H1 (cell line): Measurements from ENCODE around the gene HS3ST3B1. TPM values are rescaled to one million over a fixed set of nuclear protein-coding genes. Genes with fewer than 3 reads are reported as not detected.

Experiments
- CTCF ChIA-PET: fragments of 300-600 bp; sonication (Branson Sonifier 250); formaldehyde crosslinking; loops from one replicate; lab custom pipeline; 2021; ENCODE audit not compliant: partially characterized antibody; lab: Charles Lee
- POLR2A ChIA-PET: fragments of 300-600 bp; sonication (Branson Sonifier 250); formaldehyde crosslinking; loops from one replicate; lab custom pipeline; 2021; ENCODE audit warnings: inconsistent platforms; ENCODE audit not compliant: partially characterized antibody; lab: Charles Lee
- DNase-seq, 2 experiments: peaks; one replicate each; pipeline versions ENCODE4 v3.0.0 to v3.0.0-alpha.2; 2010 to 2022; ENCODE audit warnings: low spot score in 2 of 2, low read depth in 1 of 2, mixed read lengths in 1 of 2
- FAIRE-seq: peaks from 2 replicates; lab custom pipeline; 2011; peaks lifted over from hg19 to GRCh38; lab: Jason Lieb, UNC
- H2AFZ ChIP-seq: 2 replicates; pipeline ENCODE4 v1.8.1; 2012; ENCODE audit warnings: low read length, inconsistent platforms
- H2AK5ac ChIP-seq: 2 replicates; pipeline ENCODE4 v1.6.1; 2013; ENCODE audit warnings: low read depth, low read length
- H2BK120ac ChIP-seq: replicated peaks from 2 replicates; pipeline ENCODE3; 2013; ENCODE audit warnings: low read depth, low read length, inconsistent platforms
- H2BK12ac ChIP-seq: 2 replicates; pipeline ENCODE4 v1.6.1; 2013; ENCODE audit warnings: low read depth, low read length
- H2BK15ac ChIP-seq: 2 replicates; pipeline ENCODE4 v1.6.1; 2013; ENCODE audit warnings: low read length
- H2BK20ac ChIP-seq: 2 replicates; pipeline ENCODE4 v1.6.1; 2013; ENCODE audit warnings: low read length
- H2BK5ac ChIP-seq: 2 replicates; pipeline ENCODE4 v1.6.1; 2013; ENCODE audit warnings: low read depth, low read length
- H3K14ac ChIP-seq: 2 replicates; pipeline ENCODE4 v1.6.1; 2013; ENCODE audit warnings: inconsistent platforms; ENCODE audit not compliant: insufficient read length
- H3K18ac ChIP-seq: 2 replicates; pipeline ENCODE4 v1.6.1; 2013; ENCODE audit warnings: low read length; ENCODE audit errors: extremely low read depth
- H3K23ac ChIP-seq: 2 replicates; pipeline ENCODE4 v1.6.1; 2013; ENCODE audit warnings: inconsistent platforms; ENCODE audit not compliant: insufficient read length
- H3K23me2 ChIP-seq: 2 replicates; pipeline ENCODE4 v1.6.1; 2013; ENCODE audit warnings: low read depth, low read length
- H3K27ac ChIP-seq: 2 replicates; pipeline ENCODE4 v1.6.1; 2011; ENCODE audit warnings: low read depth, low read length, inconsistent platforms
- H3K27me3 ChIP-seq, 4 experiments: replicated peaks in 1 of 4; 1 replicate in 1 of 4; 2 replicates in 3 of 4; pipeline versions ENCODE4 v1.6.1 to v1.8.1; 2011 to 2013; ENCODE audit warnings: low read length in 3 of 4, mild to moderate bottlenecking in 3 of 4, inconsistent platforms in 2 of 4, mixed read lengths in 2 of 4, moderate library complexity in 1 of 4; ENCODE audit not compliant: control insufficient read depth in 3 of 4, insufficient read depth in 3 of 4; ENCODE audit errors: extremely low read depth in 1 of 4
- H3K36me3 ChIP-seq, 4 experiments: 2 replicates each; pipeline versions ENCODE4 v1.6.1 to v1.8.1; 2011 to 2013; ENCODE audit warnings: mild to moderate bottlenecking in 4 of 4, low read length in 3 of 4, moderate library complexity in 2 of 4, control low read depth in 1 of 4, inconsistent platforms in 1 of 4; ENCODE audit not compliant: insufficient read depth in 4 of 4, control insufficient read depth in 2 of 4
- H3K4ac ChIP-seq: replicated peaks from 2 replicates; pipeline ENCODE3; 2013; ENCODE audit warnings: low read length, low read depth, mixed read lengths, inconsistent platforms; ENCODE audit not compliant: insufficient read length
- H3K4me1 ChIP-seq, 4 experiments: replicated peaks in 1 of 4; 1 replicate in 1 of 4; 2 replicates in 3 of 4; pipeline versions ENCODE4 v1.6.1 to v1.8.1; 2011 to 2013; ENCODE audit warnings: low read length in 3 of 4, inconsistent platforms in 2 of 4, mixed read lengths in 1 of 4; ENCODE audit not compliant: insufficient read depth in 4 of 4, control insufficient read depth in 3 of 4
- H3K4me2 ChIP-seq, 2 experiments: 2 replicates each; pipeline versions ENCODE4 v1.6.1 to v1.8.1; 2011 to 2013; ENCODE audit warnings: low read depth in 2 of 2, low read length in 2 of 2, control low read depth in 1 of 2, inconsistent platforms in 1 of 2, mild to moderate bottlenecking in 1 of 2; ENCODE audit not compliant: insufficient read depth in 1 of 2
- H3K4me3 ChIP-seq, 4 experiments: fragments of 200-600, 300-600 bp in 1 of 4; sonication (generic), shearing (Covaris generic), sonication (Bioruptor Twin) in 1 of 4; 2 replicates each; pipeline versions ENCODE4 v1.5.1 to v1.8.1; 2011 to 2016; ENCODE audit warnings: low read length in 4 of 4, low read depth in 3 of 4, control low read depth in 2 of 4, inconsistent platforms in 2 of 4, mild to moderate bottlenecking in 2 of 4, mixed read lengths in 1 of 4, moderate library complexity in 1 of 4; ENCODE audit not compliant: insufficient read depth in 2 of 4; ENCODE audit errors: extremely low read depth in 1 of 4
- H3K56ac ChIP-seq: replicated peaks from 2 replicates; pipeline ENCODE3; 2013; ENCODE audit warnings: low read depth, mild to moderate bottlenecking, mixed read lengths, low read length, inconsistent platforms; ENCODE audit not compliant: insufficient read length
- H3K79me1 ChIP-seq: 2 replicates; pipeline ENCODE4 v1.6.1; 2013; ENCODE audit warnings: low read depth, low read length, control low read depth
- H3K79me2 ChIP-seq, 2 experiments: 2 replicates each; pipeline versions ENCODE4 v1.6.1 to v1.8.1; 2012 to 2013; ENCODE audit warnings: low read length in 2 of 2, mild to moderate bottlenecking in 2 of 2, inconsistent platforms in 1 of 2; ENCODE audit not compliant: insufficient read depth in 2 of 2, control insufficient read depth in 1 of 2
- H3K9ac ChIP-seq, 4 experiments: replicated peaks in 1 of 4; 1 replicate in 1 of 4; 2 replicates in 3 of 4; pipeline versions ENCODE4 v1.6.1 to v1.8.1; 2011 to 2013; ENCODE audit warnings: low read depth in 3 of 4, low read length in 3 of 4, control low read depth in 2 of 4, mild to moderate bottlenecking in 2 of 4, moderate library complexity in 2 of 4, inconsistent platforms in 1 of 4; ENCODE audit errors: extremely low read depth in 1 of 4
- H3K9me3 ChIP-seq, 2 experiments: 2 replicates each; pipeline versions ENCODE4 v1.6.1 to v1.8.1; 2012 to 2013; ENCODE audit warnings: mild to moderate bottlenecking in 2 of 2, moderate library complexity in 2 of 2, control low read depth in 1 of 2, inconsistent platforms in 1 of 2, low read depth in 1 of 2, low read length in 1 of 2, mixed read lengths in 1 of 2; ENCODE audit not compliant: insufficient read depth in 2 of 2
- H4K20me1 ChIP-seq, 2 experiments: replicated peaks in 1 of 2; 2 replicates each; pipeline versions ENCODE3 to v1.8.1; 2011 to 2013; ENCODE audit warnings: inconsistent platforms in 2 of 2, low read length in 2 of 2, mild to moderate bottlenecking in 1 of 2; ENCODE audit not compliant: insufficient read depth in 2 of 2, control insufficient read depth in 1 of 2
- H4K5ac ChIP-seq: 2 replicates; pipeline ENCODE4 v1.6.1; 2013; ENCODE audit warnings: low read length, low read depth, mixed read lengths, inconsistent platforms; ENCODE audit not compliant: insufficient read length
- H4K8ac ChIP-seq: 2 replicates; pipeline ENCODE4 v1.8.0; 2013; ENCODE audit warnings: mild to moderate bottlenecking, moderate library complexity, low read length, inconsistent platforms; ENCODE audit not compliant: insufficient read depth; ENCODE audit errors: extremely low read depth
- H4K91ac ChIP-seq: replicated peaks from 2 replicates; pipeline ENCODE3; 2013; ENCODE audit warnings: low read length, mixed read lengths, inconsistent platforms; ENCODE audit not compliant: insufficient read length
- BRCA1 ChIP-seq: IDR thresholded peaks from 2 replicates; pipeline ENCODE4 v1.6.1; 2012; ENCODE audit warnings: low read depth, low read length, improper control_type of control experiment
- HDAC2 ChIP-seq, 2 experiments: fragments of 300-600 bp in 1 of 2; sonication (generic) in 1 of 2; IDR thresholded peaks; 2 replicates each; pipeline ENCODE4 v1.6.1; 2011 to 2012; ENCODE audit warnings: low read depth in 2 of 2, low read length in 2 of 2, mild to moderate bottlenecking in 2 of 2, moderate library complexity in 2 of 2, borderline replicate concordance in 1 of 2, inconsistent platforms in 1 of 2
- KDM4A ChIP-seq: IDR thresholded peaks from one replicate; pipeline ENCODE4 v1.7.1; 2012; ENCODE audit warnings: low read depth, mild to moderate bottlenecking, moderate library complexity, low read length, inconsistent platforms; ENCODE audit not compliant: severe bottlenecking
- NANOG ChIP-seq: IDR thresholded peaks from 2 replicates; pipeline ENCODE4 v1.6.1; 2011; ENCODE audit warnings: low read length, low read depth, mild to moderate bottlenecking, inconsistent platforms; ENCODE audit not compliant: insufficient read depth, poor library complexity, severe bottlenecking
- polyA plus RNA-seq, 7 experiments: library from polyadenylated mRNA; depleted of rRNA in 3 of 7; stranded (reverse) in 5 of 7; unstranded in 2 of 7; fragments of >200 nt in 5 of 7; fragments of 200-250 nt in 2 of 7; gene quantifications; 1 replicate in 5 of 7; 2 replicates in 1 of 7; 4 replicates in 1 of 7; pipeline versions ENCODE4 v1.2.1 to v1.2.3, GENCODE V29; 2011 to 2013; ENCODE audit warnings: missing spikeins in 2 of 7, mixed read lengths in 2 of 7
- total RNA-seq: library from RNA; stranded (reverse); fragmentation: NEBNext Ultra II Directional; extraction: Animal tissue kit (Norgen Biotek cat#: 25700); gene quantifications from 2 replicates; pipeline ENCODE4 v1.2.1, GENCODE V29; 2021
- TF ChIP-seq, protein P1 (sequence below): IDR thresholded peaks from 2 replicates; pipeline ENCODE4 v1.6.1; 2012; ENCODE audit warnings: inconsistent platforms

Gene HS3ST3B1
- total and polyA plus RNA-seq, 2 of the 8 experiments (the other 6 are each of a cell fraction or from before 2014, with no cell fraction given), result 4.7 to 14.4 TPM

DNA sequence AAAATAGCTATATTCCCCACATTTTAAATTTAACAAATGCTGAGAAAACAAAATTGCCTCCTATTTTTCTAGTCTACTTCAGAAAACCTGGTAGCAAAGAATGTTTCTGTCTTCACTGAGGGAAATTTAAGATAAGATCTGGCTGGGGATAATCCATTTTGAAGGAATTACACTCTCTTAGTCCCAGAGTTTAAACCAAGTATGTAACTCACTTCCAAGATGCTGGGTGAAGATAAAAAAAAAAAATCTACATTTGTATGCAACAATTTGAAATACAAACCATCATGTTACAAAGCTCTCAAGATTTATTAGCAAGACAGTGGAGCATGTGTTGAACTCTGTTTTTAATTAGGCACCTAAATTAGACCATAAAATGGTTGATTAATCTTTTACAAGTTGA lies 5.7 kb downstream of the HS3ST3B1 start:
- H2BK20ac ChIP-seq, result no peak overlapping the region
- H4K20me1 ChIP-seq, result peaks cover 9 to 14% of the 10 kb centered on the region in 2 experiments
- CTCF ChIA-PET, result interaction anchor here (0.7 to 1.3 kb wide), 3 partner anchors 103 to 712 kb away, joined by 3 to 6 read pairs (median 4); no protein-coding TSS in a partner anchor
- peaks cover 0 to 86% of the 10 kb centered on the region in 2 experiments; a peak in 2 of 4 replicates for H3K79me2 ChIP-seq
- no peak overlapping the region for H3K14ac ChIP-seq
- H2BK15ac ChIP-seq, result no peak overlapping the region
- FAIRE-seq (no peak), DNase-seq (no peak)
- no peak overlapping the region for H4K91ac ChIP-seq
- H3K56ac ChIP-seq, result no peak overlapping the region
- no peak overlapping the region for H2AK5ac ChIP-seq
- H3K9me3 ChIP-seq, result no peaks in the 10 kb centered on the region
- no peak overlapping the region for H2BK120ac ChIP-seq
- H2BK5ac ChIP-seq, result no peak overlapping the region
- H4K8ac ChIP-seq, result no peak overlapping the region
- H2AFZ ChIP-seq, result no peak overlapping the region
- H3K4ac ChIP-seq, result no peak overlapping the region
- H3K23ac ChIP-seq, result no peak overlapping the region
- H3K4me1 ChIP-seq, result peaks cover 10 to 48% (median 27%) of the 10 kb centered on the region in 4 experiments
- H3K27me3 ChIP-seq, result peaks cover 2 to 35% (median 28%) of the 10 kb centered on the region in 4 experiments
- TF ChIP-seq, protein P1, sequence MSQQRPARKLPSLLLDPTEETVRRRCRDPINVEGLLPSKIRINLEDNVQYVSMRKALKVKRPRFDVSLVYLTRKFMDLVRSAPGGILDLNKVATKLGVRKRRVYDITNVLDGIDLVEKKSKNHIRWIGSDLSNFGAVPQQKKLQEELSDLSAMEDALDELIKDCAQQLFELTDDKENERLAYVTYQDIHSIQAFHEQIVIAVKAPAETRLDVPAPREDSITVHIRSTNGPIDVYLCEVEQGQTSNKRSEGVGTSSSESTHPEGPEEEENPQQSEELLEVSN, result no peak
- TF ChIP-seq KDM4A (no peak), NANOG (no peak), BRCA1 (no peak), HDAC2 (IDR thresholded peaks at IDR 0.05; ENCODE audit: borderline replicate concordance in 1 of 2, low read depth in 2 of 2, low read length in 2 of 2) (no peak)
- H3K9ac ChIP-seq, result no peak overlapping the region
- peaks cover 2% of the 10 kb centered on the region; the same call in 1 of the 2 replicates for H3K79me1 ChIP-seq
- no peak overlapping the region for H3K18ac ChIP-seq
- no peak overlapping the region for H4K5ac ChIP-seq
- H3K4me3 ChIP-seq, result peak overlapping the region in 1 of 4 experiments; percentile 10; a peak in 1 of 8 replicates
- peak overlapping the region in 1 of 2 experiments; percentile 32; a peak in 1 of 4 replicates for H3K4me2 ChIP-seq
- POLR2A ChIA-PET, result interaction anchor here (1.1 kb wide), 1 partner anchor 10 kb away, joined by 3 read pairs; no protein-coding TSS in a partner anchor
- H3K27ac ChIP-seq, result no peak overlapping the region
- H2BK12ac ChIP-seq, result no peak overlapping the region
- H3K36me3 ChIP-seq, result no peaks in the 10 kb centered on the region; a peak in 1 of 8 replicates
- peaks cover 30% of the 10 kb centered on the region for H3K23me2 ChIP-seq
